ENCODE data around the gene PDE5A.

Gene PDE5A

GRCh38 chr4:119628281-119629141, at the start of gene PDE5A:
Gene PDE5A (minus strand): TSS chr4:119628804. CDS start chr4:119628671, 133 bp downstream.
- Histone ChIP-seq H3K36me3 (ENCODE audit: insufficient read depth, low read length) (no peaks in the 10 kb centered on the region), H3K4me3 (ENCODE audit: low read depth in 1 of 2, low read length in 2 of 2) (peak within 1 kb of the TSS; percentile 89 to 92), H3K27ac (ENCODE audit: low read depth, low read length) (peak within 1 kb of the TSS; percentile 91), H3K9ac (ENCODE audit: low read length) (peak within 1 kb of the TSS; percentile 74), H3K27me3 (ENCODE audit: control insufficient read depth in 1 of 2, insufficient read depth in 2 of 2, low read length in 2 of 2) (no peaks in the 10 kb centered on the region), H3K9me3 (ENCODE audit: low read length) (no peaks in the 10 kb centered on the region), H3K4me1 (ENCODE audit: insufficient read depth, low read length) (peaks cover 17% of the 10 kb centered on the region)

GRCh38 chr4:119676101-119676500, 47.5 kb upstream of the PDE5A start:
- Histone ChIP-seq H3K9ac (ENCODE audit: low read length) (no peak overlapping the region), H3K27me3 (ENCODE audit: control insufficient read depth in 1 of 2, insufficient read depth in 2 of 2, low read length in 2 of 2) (no peaks in the 10 kb centered on the region), H3K9me3 (ENCODE audit: low read length) (no peaks in the 10 kb centered on the region), H3K27ac (ENCODE audit: low read depth, low read length) (no peak overlapping the region), H3K36me3 (ENCODE audit: insufficient read depth, low read length) (no peaks in the 10 kb centered on the region), H3K4me3 (ENCODE audit: low read depth in 1 of 2, low read length in 2 of 2) (no peak overlapping the region), H3K4me1 (ENCODE audit: insufficient read depth, low read length) (peaks cover 17% of the 10 kb centered on the region)

GRCh38 chr4:119675391-119675790, 46.8 kb upstream of the PDE5A start:
- Histone ChIP-seq H3K4me1 (ENCODE audit: insufficient read depth, low read length) (peaks cover 16% of the 10 kb centered on the region), H3K27ac (ENCODE audit: low read depth, low read length) (no peak overlapping the region), H3K4me3 (ENCODE audit: low read depth in 1 of 2, low read length in 2 of 2) (no peak overlapping the region), H3K9me3 (ENCODE audit: low read length) (no peaks in the 10 kb centered on the region), H3K27me3 (ENCODE audit: control insufficient read depth in 1 of 2, insufficient read depth in 2 of 2, low read length in 2 of 2) (no peaks in the 10 kb centered on the region), H3K36me3 (ENCODE audit: insufficient read depth, low read length) (no peaks in the 10 kb centered on the region), H3K9ac (ENCODE audit: low read length) (no peak overlapping the region)

GRCh38 chr4:119672938-119673337, 44.3 kb upstream of the PDE5A start:
- Histone ChIP-seq H3K27ac (ENCODE audit: low read depth, low read length) (no peak overlapping the region), H3K36me3 (ENCODE audit: insufficient read depth, low read length) (no peaks in the 10 kb centered on the region), H3K4me1 (ENCODE audit: insufficient read depth, low read length) (peaks cover 17% of the 10 kb centered on the region)

GRCh38 chr4:119672086-119672485, 43.5 kb upstream of the PDE5A start:
- Histone ChIP-seq H3K27ac (ENCODE audit: low read depth, low read length) (no peak overlapping the region), H3K9me3 (ENCODE audit: low read length) (no peaks in the 10 kb centered on the region), H3K4me3 (ENCODE audit: low read depth in 1 of 2, low read length in 2 of 2) (no peak overlapping the region), H3K27me3 (ENCODE audit: control insufficient read depth in 1 of 2, insufficient read depth in 2 of 2, low read length in 2 of 2) (no peaks in the 10 kb centered on the region), H3K4me1 (ENCODE audit: insufficient read depth, low read length) (peaks cover 24% of the 10 kb centered on the region), H3K9ac (ENCODE audit: low read length) (no peak overlapping the region), H3K36me3 (ENCODE audit: insufficient read depth, low read length) (no peaks in the 10 kb centered on the region)

More at GRCh38 chr4:119672938-119673337, 44.3 kb upstream of the PDE5A start:
- Histone ChIP-seq H3K9me3 (ENCODE audit: low read length) (no peaks in the 10 kb centered on the region), H3K27me3 (ENCODE audit: control insufficient read depth in 1 of 2, insufficient read depth in 2 of 2, low read length in 2 of 2) (no peaks in the 10 kb centered on the region), H3K9ac (ENCODE audit: low read length) (no peak overlapping the region), H3K4me3 (ENCODE audit: low read depth in 1 of 2, low read length in 2 of 2) (no peak overlapping the region)

- Histone ChIP-seq H3K4me1 (ENCODE audit: insufficient read depth, low read length) (peaks cover 30% of the 10 kb centered on the region), H3K36me3 (ENCODE audit: insufficient read depth, low read length) (no peaks in the 10 kb centered on the region), H3K9me3 (ENCODE audit: low read length) (no peaks in the 10 kb centered on the region), H3K9ac (ENCODE audit: low read length) (no peak overlapping the region), H3K27me3 (ENCODE audit: control insufficient read depth in 1 of 2, insufficient read depth in 2 of 2, low read length in 2 of 2) (no peaks in the 10 kb centered on the region), H3K4me3 (ENCODE audit: low read depth in 1 of 2, low read length in 2 of 2) (no peak overlapping the region), H3K27ac (ENCODE audit: low read depth, low read length) (no peak overlapping the region)
Measured at GRCh38 chr4:119671205-119671604, 42.6 kb upstream of the PDE5A start.

GRCh38 chr4:119667802-119668201, 39.2 kb upstream of the PDE5A start:
- peaks cover 61% of the 10 kb centered on the region for H3K4me1 ChIP-seq (ENCODE audit: insufficient read depth, low read length)
- H3K27ac ChIP-seq (ENCODE audit: low read depth, low read length) = peak overlapping the region; percentile 18
- H3K36me3 ChIP-seq (ENCODE audit: insufficient read depth, low read length) = no peaks in the 10 kb centered on the region

GRCh38 chr4:119666653-119667091, 38.1 kb upstream of the PDE5A start:
- no peaks in the 10 kb centered on the region for H3K9me3 ChIP-seq (ENCODE audit: low read length)
- no peak overlapping the region for H3K9ac ChIP-seq (ENCODE audit: low read length)
- H3K4me1 ChIP-seq (ENCODE audit: insufficient read depth, low read length) = peaks cover 65% of the 10 kb centered on the region
- no peak overlapping the region for H3K4me3 ChIP-seq (ENCODE audit: low read depth in 1 of 2, low read length in 2 of 2)
- H3K27me3 ChIP-seq (ENCODE audit: control insufficient read depth in 1 of 2, insufficient read depth in 2 of 2, low read length in 2 of 2) = no peaks in the 10 kb centered on the region
- peak overlapping the region; percentile 70 for H3K27ac ChIP-seq (ENCODE audit: low read depth, low read length)
- H3K36me3 ChIP-seq (ENCODE audit: insufficient read depth, low read length) = no peaks in the 10 kb centered on the region

More at GRCh38 chr4:119667802-119668201, 39.2 kb upstream of the PDE5A start:
- Histone ChIP-seq H3K4me3 (ENCODE audit: low read depth in 1 of 2, low read length in 2 of 2) (no peak overlapping the region), H3K9ac (ENCODE audit: low read length) (no peak overlapping the region), H3K27me3 (ENCODE audit: control insufficient read depth in 1 of 2, insufficient read depth in 2 of 2, low read length in 2 of 2) (no peaks in the 10 kb centered on the region), H3K9me3 (ENCODE audit: low read length) (no peaks in the 10 kb centered on the region)

- Histone ChIP-seq H3K9ac (ENCODE audit: low read length) (no peak overlapping the region), H3K27ac (ENCODE audit: low read depth, low read length) (peak overlapping the region; percentile 60), H3K4me3 (ENCODE audit: low read depth in 1 of 2, low read length in 2 of 2) (no peak overlapping the region), H3K9me3 (ENCODE audit: low read length) (no peaks in the 10 kb centered on the region), H3K36me3 (ENCODE audit: insufficient read depth, low read length) (no peaks in the 10 kb centered on the region), H3K27me3 (ENCODE audit: control insufficient read depth in 1 of 2, insufficient read depth in 2 of 2, low read length in 2 of 2) (no peaks in the 10 kb centered on the region), H3K4me1 (ENCODE audit: insufficient read depth, low read length) (peaks cover 59% of the 10 kb centered on the region)
Measured at GRCh38 chr4:119665752-119666151, 37.1 kb upstream of the PDE5A start.

- Histone ChIP-seq H3K4me1 (ENCODE audit: insufficient read depth, low read length) (peaks cover 59% of the 10 kb centered on the region), H3K27ac (ENCODE audit: low read depth, low read length) (peak overlapping the region; percentile 69), H3K4me3 (ENCODE audit: low read depth in 1 of 2, low read length in 2 of 2) (peak overlapping the region in 1 of 2 donors; percentile 48)
Measured at GRCh38 chr4:119664168-119664907, 35.7 kb upstream of the PDE5A start.

GRCh38 chr4:119663160-119663788, 34.7 kb upstream of the PDE5A start:
- Histone ChIP-seq H3K9ac (ENCODE audit: low read length) (peak overlapping the region; percentile 30), H3K9me3 (ENCODE audit: low read length) (no peaks in the 10 kb centered on the region), H3K4me3 (ENCODE audit: low read depth in 1 of 2, low read length in 2 of 2) (peak overlapping the region in 1 of 2 donors; percentile 34), H3K4me1 (ENCODE audit: insufficient read depth, low read length) (peaks cover 52% of the 10 kb centered on the region), H3K36me3 (ENCODE audit: insufficient read depth, low read length) (no peaks in the 10 kb centered on the region), H3K27ac (ENCODE audit: low read depth, low read length) (peak overlapping the region; percentile 69), H3K27me3 (ENCODE audit: control insufficient read depth in 1 of 2, insufficient read depth in 2 of 2, low read length in 2 of 2) (no peaks in the 10 kb centered on the region)

More at GRCh38 chr4:119664168-119664907, 35.7 kb upstream of the PDE5A start:
- Histone ChIP-seq H3K9ac (ENCODE audit: low read length) (peak overlapping the region; percentile 30), H3K36me3 (ENCODE audit: insufficient read depth, low read length) (no peaks in the 10 kb centered on the region), H3K27me3 (ENCODE audit: control insufficient read depth in 1 of 2, insufficient read depth in 2 of 2, low read length in 2 of 2) (no peaks in the 10 kb centered on the region), H3K9me3 (ENCODE audit: low read length) (no peaks in the 10 kb centered on the region)

All from muscle layer of colon (tissue), 2 donors.